NK-92 (cell line): Measurements from ENCODE around the gene SDCCAG8.
"Not testable (repeated sequence)": the region's sequence is repeated elsewhere in the genome, so short reads cannot be mapped to it uniquely, and the experiment has no call there.

Experiments used
- DNase-seq: peaks from one replicate; lab custom pipeline; 2025; ENCODE audit not compliant: unreplicated experiment; lab: John Stamatoyannopoulos, UW

Gene SDCCAG8

GRCh38 chr1:243255791-243256512 lies at the start of gene SDCCAG8:
Gene SDCCAG8 (plus strand): TSS chr1:243256041. CDS start chr1:243256174, 133 bp downstream.
- DNase-seq: peak; percentile 84

GRCh38 chr1:243211984-243212383 lies 43.9 kb upstream of the SDCCAG8 start:
- DNase-seq: not testable (repeated sequence)

GRCh38 chr1:243213045-243213787 lies 42.6 kb upstream of the SDCCAG8 start:
- no peak for DNase-seq

- DNase-seq: not testable (repeated sequence)
Observed at GRCh38 chr1:243215276-243215875, 40.5 kb upstream of the SDCCAG8 start.

- no peak for DNase-seq
Observed at GRCh38 chr1:243216741-243217140, 39.1 kb upstream of the SDCCAG8 start.

GRCh38 chr1:243217349-243217748 lies 38.5 kb upstream of the SDCCAG8 start:
- no peak for DNase-seq

GRCh38 chr1:243218059-243218458 lies 37.8 kb upstream of the SDCCAG8 start:
- no peak for DNase-seq

GRCh38 chr1:243227622-243228021 lies 28.2 kb upstream of the SDCCAG8 start:
- no peak for DNase-seq

- DNase-seq: no peak
Observed at GRCh38 chr1:243229526-243229925, 26.3 kb upstream of the SDCCAG8 start.

GRCh38 chr1:243230914-243231313 lies 24.9 kb upstream of the SDCCAG8 start:
- DNase-seq: no peak

GRCh38 chr1:243233908-243234307 lies 21.9 kb upstream of the SDCCAG8 start:
- no peak for DNase-seq

- no peak for DNase-seq
Observed at GRCh38 chr1:243234978-243235647, 20.7 kb upstream of the SDCCAG8 start.

- DNase-seq: no peak
Observed at GRCh38 chr1:243236604-243237252, 19.1 kb upstream of the SDCCAG8 start.

GRCh38 chr1:243244432-243244841 lies 11.4 kb upstream of the SDCCAG8 start:
- no peak for DNase-seq

- DNase-seq: no peak
Observed at GRCh38 chr1:243246916-243247315, 8.9 kb upstream of the SDCCAG8 start.

- no peak for DNase-seq
Observed at GRCh38 chr1:243247901-243248300, 7.9 kb upstream of the SDCCAG8 start.

GRCh38 chr1:243249214-243249613 lies 6.6 kb upstream of the SDCCAG8 start:
- no peak for DNase-seq

GRCh38 chr1:243250102-243250501 lies 5.7 kb upstream of the SDCCAG8 start:
- no peak for DNase-seq

GRCh38 chr1:243251539-243251938 lies 4.3 kb upstream of the SDCCAG8 start:
- DNase-seq: no peak

GRCh38 chr1:243253211-243253925 lies 2.5 kb upstream of the SDCCAG8 start:
- DNase-seq: no peak
